ENCODE data around the gene KANSL1. TPM values are rescaled to one million over a fixed set of nuclear protein-coding genes. Genes with fewer than 3 reads are reported as not detected.
"Not testable (repeated sequence)": the region's sequence is repeated elsewhere in the genome, so short reads cannot be mapped to it uniquely, and the experiment has no call there.

The KANSL1 gene
- total RNA-seq, 2 experiments from 2014 or later, result 54.4 to 55.3 TPM

DNA sequence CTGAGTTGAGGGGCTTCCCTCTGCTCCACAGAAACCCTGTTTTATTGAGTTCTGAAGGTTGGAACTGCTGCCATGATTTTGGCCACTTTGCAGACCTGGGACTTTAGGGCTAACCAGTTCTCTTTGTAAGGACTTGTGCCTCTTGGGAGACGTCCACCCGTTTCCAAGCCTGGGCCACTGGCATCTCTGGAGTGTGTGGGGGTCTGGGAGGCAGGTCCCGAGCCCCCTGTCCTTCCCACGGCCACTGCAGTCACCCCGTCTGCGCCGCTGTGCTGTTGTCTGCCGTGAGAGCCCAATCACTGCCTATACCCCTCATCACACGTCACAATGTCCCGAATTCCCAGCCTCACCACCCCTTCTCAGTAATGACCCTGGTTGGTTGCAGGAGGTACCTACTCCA, 168.2 kb downstream of the KANSL1 start:
- H3K27ac Mint-ChIP-seq, result no peak overlapping the region
- DNase-seq (no peak), ATAC-seq (no peak)
- H3K4me1 Mint-ChIP-seq (ENCODE audit: low read depth), result peaks cover 18% of the 10 kb centered on the region
- ChIA-PET POLR2A (no interaction called here), CTCF (no interaction called here)
- H3K9me3 Mint-ChIP-seq, result no peaks in the 10 kb centered on the region
- H3K4me3 Mint-ChIP-seq, result no peak overlapping the region
- TF ChIP-seq, protein P1, sequence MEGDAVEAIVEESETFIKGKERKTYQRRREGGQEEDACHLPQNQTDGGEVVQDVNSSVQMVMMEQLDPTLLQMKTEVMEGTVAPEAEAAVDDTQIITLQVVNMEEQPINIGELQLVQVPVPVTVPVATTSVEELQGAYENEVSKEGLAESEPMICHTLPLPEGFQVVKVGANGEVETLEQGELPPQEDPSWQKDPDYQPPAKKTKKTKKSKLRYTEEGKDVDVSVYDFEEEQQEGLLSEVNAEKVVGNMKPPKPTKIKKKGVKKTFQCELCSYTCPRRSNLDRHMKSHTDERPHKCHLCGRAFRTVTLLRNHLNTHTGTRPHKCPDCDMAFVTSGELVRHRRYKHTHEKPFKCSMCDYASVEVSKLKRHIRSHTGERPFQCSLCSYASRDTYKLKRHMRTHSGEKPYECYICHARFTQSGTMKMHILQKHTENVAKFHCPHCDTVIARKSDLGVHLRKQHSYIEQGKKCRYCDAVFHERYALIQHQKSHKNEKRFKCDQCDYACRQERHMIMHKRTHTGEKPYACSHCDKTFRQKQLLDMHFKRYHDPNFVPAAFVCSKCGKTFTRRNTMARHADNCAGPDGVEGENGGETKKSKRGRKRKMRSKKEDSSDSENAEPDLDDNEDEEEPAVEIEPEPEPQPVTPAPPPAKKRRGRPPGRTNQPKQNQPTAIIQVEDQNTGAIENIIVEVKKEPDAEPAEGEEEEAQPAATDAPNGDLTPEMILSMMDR (IDR thresholded peaks at IDR 0.05), result no peak
- peaks cover 9% of the 10 kb centered on the region for H3K36me3 Mint-ChIP-seq (ENCODE audit: low read depth)
- intact Hi-C loops (cut with micrococcal nuclease), result no loop called here
- H3K27me3 Mint-ChIP-seq, result no peaks in the 10 kb centered on the region

DNA sequence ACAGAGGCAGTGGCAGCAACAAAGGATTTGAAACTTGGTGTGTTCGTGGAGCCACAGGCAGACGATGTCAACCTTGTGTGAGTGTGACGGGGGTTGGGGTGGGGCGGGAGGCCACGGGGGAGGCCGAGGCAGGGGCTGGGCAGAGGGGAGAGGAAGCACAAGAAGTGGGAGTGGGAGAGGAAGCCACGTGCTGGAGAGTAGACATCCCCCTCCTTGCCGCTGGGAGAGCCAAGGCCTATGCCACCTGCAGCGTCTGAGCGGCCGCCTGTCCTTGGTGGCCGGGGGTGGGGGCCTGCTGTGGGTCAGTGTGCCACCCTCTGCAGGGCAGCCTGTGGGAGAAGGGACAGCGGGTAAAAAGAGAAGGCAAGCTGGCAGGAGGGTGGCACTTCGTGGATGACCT, 168.6 kb downstream of the KANSL1 start:
- H3K27me3 Mint-ChIP-seq, result no peaks in the 10 kb centered on the region
- TF ChIP-seq, protein P1 (IDR thresholded peaks at IDR 0.05), result no peak
- peaks cover 8% of the 10 kb centered on the region for H3K36me3 Mint-ChIP-seq (ENCODE audit: low read depth)
- CTCF ChIA-PET, result no interaction called here
- no peak overlapping the region for H3K27ac Mint-ChIP-seq
- intact Hi-C loops (cut with micrococcal nuclease), result no loop called here
- POLR2A ChIA-PET, result no interaction called here
- ATAC-seq (no peak), DNase-seq (no peak)
- peaks cover 21% of the 10 kb centered on the region for H3K4me1 Mint-ChIP-seq (ENCODE audit: low read depth)
- no peaks in the 10 kb centered on the region for H3K9me3 Mint-ChIP-seq
- H3K4me3 Mint-ChIP-seq, result no peak overlapping the region

DNA sequence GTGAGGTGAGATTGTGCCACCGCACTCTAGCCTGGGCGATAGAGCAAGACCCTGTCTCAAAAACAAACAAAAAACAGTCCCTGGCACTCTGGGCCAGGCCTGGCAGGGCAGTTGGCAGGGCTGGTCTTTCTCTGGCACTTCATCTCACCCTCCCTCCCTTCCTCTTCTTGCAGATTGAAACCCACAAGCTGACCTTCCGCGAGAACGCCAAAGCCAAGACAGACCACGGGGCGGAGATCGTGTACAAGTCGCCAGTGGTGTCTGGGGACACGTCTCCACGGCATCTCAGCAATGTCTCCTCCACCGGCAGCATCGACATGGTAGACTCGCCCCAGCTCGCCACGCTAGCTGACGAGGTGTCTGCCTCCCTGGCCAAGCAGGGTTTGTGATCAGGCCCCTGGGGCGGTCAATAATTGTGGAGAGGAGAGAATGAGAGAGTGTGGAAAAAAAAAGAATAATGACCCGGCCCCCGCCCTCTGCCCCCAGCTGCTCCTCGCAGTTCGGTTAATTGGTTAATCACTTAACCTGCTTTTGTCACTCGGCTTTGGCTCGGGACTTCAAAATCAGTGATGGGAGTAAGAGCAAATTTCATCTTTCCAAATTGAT, 169.3 kb downstream of the KANSL1 start:
- intact Hi-C loops (cut with micrococcal nuclease), result no loop called here
- Mint-ChIP-seq H3K27ac (peak overlapping the region; percentile 37), H3K4me1 (ENCODE audit: low read depth) (peaks cover 17% of the 10 kb centered on the region), H3K9me3 (no peaks in the 10 kb centered on the region), H3K36me3 (ENCODE audit: low read depth) (peaks cover 3% of the 10 kb centered on the region), H3K27me3 (no peaks in the 10 kb centered on the region), H3K4me3 (no peak overlapping the region)
- ATAC-seq (no peak), DNase-seq (no peak)
- ChIA-PET POLR2A (interaction anchor here (1.0 kb wide), 1 partner anchor 10 kb away, joined by 3 read pairs; no protein-coding TSS in a partner anchor), CTCF (no interaction called here)
- TF ChIP-seq, protein P1 (IDR thresholded peaks at IDR 0.05), result no peak

DNA sequence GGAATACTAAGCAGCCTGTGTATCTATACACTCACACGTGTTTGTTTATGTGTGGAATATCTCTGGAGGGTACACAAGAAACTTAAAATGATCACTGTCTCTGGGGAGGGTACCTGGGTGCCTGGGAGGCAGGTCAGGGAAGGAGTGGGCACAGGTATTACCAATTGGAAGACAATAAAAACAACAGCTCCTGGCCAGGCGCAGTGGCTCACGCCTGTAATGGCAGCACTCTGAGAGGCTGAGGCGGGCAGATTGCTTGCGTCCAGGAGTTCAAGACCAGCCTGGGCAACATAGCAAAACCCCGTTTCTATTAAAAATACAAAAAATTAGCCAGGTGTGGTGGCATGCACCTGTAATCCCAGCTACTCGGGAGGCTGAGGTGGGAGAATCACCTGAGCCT, 169.9 kb downstream of the KANSL1 start:
- peaks cover 20% of the 10 kb centered on the region for H3K4me1 Mint-ChIP-seq (ENCODE audit: low read depth)
- POLR2A ChIA-PET, result interaction anchor here (1.0 kb wide), 1 partner anchor 10 kb away, joined by 3 read pairs; no protein-coding TSS in a partner anchor
- H3K4me3 Mint-ChIP-seq; H3K36me3 Mint-ChIP-seq (ENCODE audit: low read depth); ATAC-seq; H3K27me3 Mint-ChIP-seq; H3K9me3 Mint-ChIP-seq; CTCF ChIA-PET; H3K27ac Mint-ChIP-seq; DNase-seq; intact Hi-C loops (cut with micrococcal nuclease): not testable (repeated sequence)

DNA sequence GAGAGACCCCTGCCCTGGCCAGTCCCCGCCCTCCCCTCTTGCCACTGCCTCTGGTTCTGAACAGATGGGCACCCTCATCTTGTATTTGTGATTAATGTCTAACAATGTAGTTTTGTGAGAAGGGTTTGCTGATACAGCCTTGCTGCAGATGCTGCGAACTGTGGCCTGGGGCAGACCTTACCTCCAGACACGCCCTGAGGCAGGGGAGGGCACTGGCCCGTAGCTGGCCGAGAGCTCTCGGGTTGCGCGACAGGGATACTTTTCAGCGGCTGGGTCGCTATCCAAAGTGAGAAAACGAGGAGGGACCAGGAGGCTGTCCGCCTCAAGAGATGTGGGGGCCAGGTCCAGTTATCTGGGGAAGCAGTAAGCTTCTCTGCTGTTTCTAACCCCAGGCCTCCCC, 172.2 kb downstream of the KANSL1 start:
- ATAC-seq, result no peak
- intact Hi-C loops (cut with micrococcal nuclease), result no loop called here
- Mint-ChIP-seq H3K4me3 (no peak overlapping the region), H3K9me3 (no peaks in the 10 kb centered on the region), H3K27me3 (no peaks in the 10 kb centered on the region), H3K36me3 (ENCODE audit: low read depth) (peaks cover 3% of the 10 kb centered on the region), H3K4me1 (ENCODE audit: low read depth) (peaks cover 20% of the 10 kb centered on the region), H3K27ac (peak overlapping the region; percentile 86)
- DNase-seq, result no peak
- POLR2A ChIA-PET, result interaction anchor here (1.1 kb wide), 1 partner anchor 14 kb away, joined by 3 read pairs; no protein-coding TSS in a partner anchor
- TF ChIP-seq, protein P1 (IDR thresholded peaks at IDR 0.05), result no peak
- CTCF ChIA-PET, result interaction anchor here (0.9 to 1.7 kb wide), 7 partner anchors 13 to 192 kb away, joined by 3 to 12 read pairs (median 4); partner anchors contain the start of gene KANSL1
